Natural killer cell (primary cell): ENCODE data around the gene PSG11. TPM values are rescaled to one million over a fixed set of nuclear protein-coding genes. Genes with fewer than 3 reads are reported as not detected.
"Not testable (repeated sequence)": the region's sequence is repeated elsewhere in the genome, so short reads cannot be mapped to it uniquely, and the experiment has no call there.

ENCODE experiments used
- ATAC-seq, 3 donors: fragments of 150-1000 bp in 2 of 3; fragments of 200-7000 bp in 1 of 3; cut with Tn5 transposase; 1 replicate in 1 of 3; 2 replicates in 2 of 3; pipeline ENCODE4 v1.10.0; 2021; ENCODE audit warnings: mild to moderate bottlenecking in 2 of 3, moderate library complexity in 2 of 3
- DNase-seq, 2 donors: peaks; one replicate each; pipeline versions ENCODE4 v3.0.0 to v3.0.0-alpha.2; 2013 to 2021; ENCODE audit warnings: mixed read lengths in 1 of 2
- H3K27ac ChIP-seq: one replicate; pipeline ENCODE4 v1.5.1; 2013; ENCODE audit warnings: mild to moderate bottlenecking, low read length
- H3K27me3 ChIP-seq: one replicate; pipeline ENCODE4 v1.6.1; 2013; ENCODE audit warnings: low read length; ENCODE audit not compliant: control insufficient read depth, insufficient read depth
- H3K36me3 ChIP-seq: one replicate; pipeline ENCODE4 v1.6.1; 2013; ENCODE audit warnings: low read length; ENCODE audit not compliant: control insufficient read depth, insufficient read depth
- H3K4me1 ChIP-seq: one replicate; pipeline ENCODE4 v1.6.1; 2013; ENCODE audit warnings: low read length; ENCODE audit not compliant: control insufficient read depth, insufficient read depth
- H3K4me3 ChIP-seq: one replicate; pipeline ENCODE4 v1.5.1; 2013; ENCODE audit warnings: low read length
- H3K9me3 ChIP-seq: one replicate; pipeline ENCODE4 v1.6.1; 2013; ENCODE audit warnings: low read length; ENCODE audit not compliant: control insufficient read depth, insufficient read depth
- H3K27ac Mint-ChIP-seq, 2 donors: one replicate each; pipeline ENCODE4 v1.8.0; 2022; ENCODE audit warnings: mild to moderate bottlenecking in 2 of 2, mixed read lengths in 2 of 2, moderate library complexity in 1 of 2
- H3K27me3 Mint-ChIP-seq, 2 donors: one replicate each; pipeline ENCODE4 v1.8.0; 2022; ENCODE audit warnings: low read depth in 2 of 2, mixed read lengths in 2 of 2
- H3K36me3 Mint-ChIP-seq: one replicate; pipeline ENCODE4 v1.8.0; 2022; ENCODE audit warnings: mixed read lengths
- H3K4me1 Mint-ChIP-seq, 2 donors: one replicate each; pipeline ENCODE4 v1.8.0; 2022; ENCODE audit warnings: mixed read lengths in 2 of 2
- H3K4me3 Mint-ChIP-seq: one replicate; pipeline ENCODE4 v1.8.0; 2022; ENCODE audit warnings: mild to moderate bottlenecking, moderate library complexity, mixed read lengths
- H3K9me3 Mint-ChIP-seq, 2 donors: one replicate each; pipeline ENCODE4 v1.8.0; 2022; ENCODE audit warnings: mixed read lengths in 2 of 2
- CTCF ChIP-seq: fragments of 200-600 bp; IDR thresholded peaks from one replicate; pipeline ENCODE4 v1.8.0; 2022; ENCODE audit warnings: antibody characterized with exemption
- WGBS: methylation state at CpG from one replicate; pipeline ENCODE4 v1.1.7; 2013; ENCODE audit warnings: missing lambda C conversion rate; ENCODE audit not compliant: insufficient coverage; 5-methylcytosine and 5-hydroxymethylcytosine counted together
- intact Hi-C: fragments of 100-400 bp; cut with micrococcal nuclease; formaldehyde crosslinking; loops from one replicate; pipeline ENCODE4 v1.14.2; 2022
- total RNA-seq, 4 donors: library from RNA; stranded (reverse); fragments of 120-200 nt in 1 of 4; gene quantifications; one replicate each; pipeline versions ENCODE4 v1.2.3 to v1.2.4, GENCODE V29; 2013 to 2022

The PSG11 gene
- total RNA-seq, 3 donors from 2014 or later (not counting 1 experiment from before 2014, with no cell fraction given) = not detected

DNA sequence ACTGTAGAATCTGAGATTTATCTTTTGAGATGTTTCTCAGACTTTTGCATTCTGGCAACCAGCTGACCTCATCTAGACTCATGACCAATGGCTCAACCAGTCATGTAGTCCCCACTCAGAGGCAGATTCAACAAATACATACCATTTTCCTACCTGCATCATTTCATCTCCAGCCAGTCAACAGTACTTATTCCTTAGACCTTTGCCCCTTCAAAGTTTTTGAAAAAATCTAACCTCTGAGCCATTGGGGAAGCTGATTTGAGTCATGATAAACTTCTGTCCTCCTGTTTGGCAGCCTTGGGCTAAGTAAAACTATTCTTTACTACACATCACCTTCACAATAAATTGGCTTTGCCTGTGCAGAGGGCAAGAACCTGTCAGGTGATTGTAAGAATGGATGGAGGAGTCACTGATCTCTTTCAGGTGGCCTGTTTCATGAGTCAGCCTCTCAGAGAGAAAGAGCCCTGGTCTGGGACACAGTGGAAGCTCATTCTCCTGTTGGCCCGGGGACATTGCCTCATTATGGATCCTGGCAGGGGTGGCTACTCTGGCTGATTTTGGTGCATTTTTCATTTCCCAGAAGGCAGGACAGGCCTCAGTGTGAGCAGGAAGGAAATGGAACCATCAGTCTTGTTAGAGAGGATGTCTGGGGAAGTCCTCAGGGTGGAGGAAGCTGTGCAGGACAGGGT, 17.4 kb upstream of the PSG11 start:
- H3K27me3 Mint-ChIP-seq, H3K9me3 Mint-ChIP-seq, H3K4me3 ChIP-seq, H3K4me1 ChIP-seq, H3K27ac Mint-ChIP-seq, H3K9me3 ChIP-seq, H3K27ac ChIP-seq, DNase-seq, ATAC-seq, H3K4me1 Mint-ChIP-seq, H3K4me3 Mint-ChIP-seq, H3K27me3 ChIP-seq, intact Hi-C loops, H3K36me3 ChIP-seq, H3K36me3 Mint-ChIP-seq: not testable (repeated sequence)
- WGBS = 96% methylated on average over 1 of the region's 1 CpG

- H3K4me1 ChIP-seq, H3K27ac ChIP-seq, H3K4me1 Mint-ChIP-seq, H3K9me3 Mint-ChIP-seq, H3K4me3 ChIP-seq, DNase-seq, intact Hi-C loops, H3K4me3 Mint-ChIP-seq, H3K9me3 ChIP-seq, H3K27ac Mint-ChIP-seq, ATAC-seq, H3K27me3 ChIP-seq, H3K36me3 Mint-ChIP-seq, H3K36me3 ChIP-seq: not testable (repeated sequence)
- peaks cover 25 to 52% of the 10 kb centered on the region in 2 donors for H3K27me3 Mint-ChIP-seq
- 62% methylated on average over 1 of the region's 2 CpGs for WGBS
Measured at GRCh38 chr19:43031645-43032044, 5.4 kb upstream of the PSG11 start.

DNA sequence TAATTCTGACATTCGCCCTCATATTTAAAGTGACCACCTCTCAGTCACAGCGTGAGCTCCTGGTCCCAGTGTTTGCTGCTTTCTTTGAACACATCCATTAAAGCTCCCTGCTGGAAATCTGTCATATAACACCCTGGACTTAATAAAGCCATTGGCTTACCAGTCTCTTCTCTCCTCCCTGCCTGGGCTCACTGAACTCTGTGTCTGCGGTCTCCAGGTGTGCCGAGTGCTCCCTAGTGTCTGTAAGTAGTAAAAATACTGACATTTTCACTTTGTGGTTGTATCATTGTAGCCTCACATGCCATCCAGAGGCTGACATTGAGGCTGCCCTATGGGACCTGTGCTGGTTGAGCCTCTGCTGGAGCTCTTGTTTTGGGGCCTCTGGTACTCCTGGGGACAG, 2.6 kb upstream of the PSG11 start:
- ATAC-seq = no peak
- H3K9me3 Mint-ChIP-seq = no peaks in the 10 kb centered on the region
- WGBS = 78% methylated on average over 3 of the region's 4 CpGs
- no peak for TF ChIP-seq CTCF
- Histone ChIP-seq H3K27ac (no peak overlapping the region), H3K4me3 (no peak overlapping the region), H3K4me1 (no peaks in the 10 kb centered on the region), H3K9me3 (no peaks in the 10 kb centered on the region), H3K36me3 (no peaks in the 10 kb centered on the region), H3K27me3 (no peaks in the 10 kb centered on the region)
- intact Hi-C loops = no loop called here
- no peaks in the 10 kb centered on the region for H3K4me1 Mint-ChIP-seq
- DNase-seq = no peak
- H3K4me3 Mint-ChIP-seq = no peak overlapping the region
- H3K27ac Mint-ChIP-seq = no peak overlapping the region
- H3K36me3 Mint-ChIP-seq = no peaks in the 10 kb centered on the region
- peaks cover 18 to 40% of the 10 kb centered on the region in 2 donors for H3K27me3 Mint-ChIP-seq

DNA sequence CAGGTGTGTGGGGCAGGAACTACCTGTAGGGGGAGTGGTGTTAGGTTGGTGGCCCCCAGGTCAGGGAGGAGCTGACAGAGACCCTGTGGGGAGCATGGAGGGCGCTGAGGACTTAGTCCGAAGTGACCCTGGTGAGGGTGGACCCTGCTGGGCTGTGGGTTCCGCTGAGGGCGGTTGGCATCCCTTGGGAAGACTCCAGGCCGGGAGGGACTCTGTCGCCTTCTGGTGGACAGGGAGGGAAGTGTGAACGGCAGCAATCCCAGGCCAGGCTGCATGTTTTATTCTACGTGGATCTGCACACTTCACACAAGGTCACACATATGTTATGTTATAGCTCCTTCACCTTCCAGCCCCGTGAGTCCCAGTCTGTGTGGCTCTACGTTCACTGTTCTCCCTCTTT, 1.7 kb upstream of the PSG11 start:
- DNase-seq, intact Hi-C loops, H3K4me3 ChIP-seq, H3K27me3 ChIP-seq, H3K4me1 ChIP-seq, H3K9me3 Mint-ChIP-seq, ATAC-seq, H3K27ac ChIP-seq, H3K4me1 Mint-ChIP-seq, H3K9me3 ChIP-seq, H3K36me3 ChIP-seq, H3K27ac Mint-ChIP-seq, H3K36me3 Mint-ChIP-seq, H3K4me3 Mint-ChIP-seq: not testable (repeated sequence)
- peaks cover 18 to 40% of the 10 kb centered on the region in 2 donors for H3K27me3 Mint-ChIP-seq
- WGBS = 59% methylated on average over 10 of the region's 10 CpGs

- H3K4me1 Mint-ChIP-seq, H3K9me3 Mint-ChIP-seq, ATAC-seq, intact Hi-C loops, DNase-seq, H3K4me3 Mint-ChIP-seq, H3K27ac ChIP-seq, H3K27ac Mint-ChIP-seq, H3K36me3 Mint-ChIP-seq, H3K9me3 ChIP-seq, H3K4me3 ChIP-seq, H3K36me3 ChIP-seq, H3K27me3 ChIP-seq, H3K4me1 ChIP-seq: not testable (repeated sequence)
- peaks cover 18 to 37% of the 10 kb centered on the region in 2 donors for H3K27me3 Mint-ChIP-seq
- WGBS = 71% methylated on average over 8 of the region's 8 CpGs
Measured at GRCh38 chr19:43027061-43027460, 792 bp upstream of the PSG11 start.

GRCh38 chr19:43022098-43022497, 4.2 kb downstream of the PSG11 start:
- H3K9me3 Mint-ChIP-seq, ATAC-seq, H3K4me3 ChIP-seq, H3K36me3 Mint-ChIP-seq, H3K27ac Mint-ChIP-seq, H3K4me1 ChIP-seq, intact Hi-C loops, H3K36me3 ChIP-seq, H3K4me1 Mint-ChIP-seq, H3K4me3 Mint-ChIP-seq, H3K27me3 ChIP-seq, DNase-seq, H3K27ac ChIP-seq, H3K9me3 ChIP-seq: not testable (repeated sequence)
- H3K27me3 Mint-ChIP-seq = peaks cover 2 to 21% of the 10 kb centered on the region in 2 donors
- WGBS = 89% methylated on average over 4 of the region's 4 CpGs

DNA sequence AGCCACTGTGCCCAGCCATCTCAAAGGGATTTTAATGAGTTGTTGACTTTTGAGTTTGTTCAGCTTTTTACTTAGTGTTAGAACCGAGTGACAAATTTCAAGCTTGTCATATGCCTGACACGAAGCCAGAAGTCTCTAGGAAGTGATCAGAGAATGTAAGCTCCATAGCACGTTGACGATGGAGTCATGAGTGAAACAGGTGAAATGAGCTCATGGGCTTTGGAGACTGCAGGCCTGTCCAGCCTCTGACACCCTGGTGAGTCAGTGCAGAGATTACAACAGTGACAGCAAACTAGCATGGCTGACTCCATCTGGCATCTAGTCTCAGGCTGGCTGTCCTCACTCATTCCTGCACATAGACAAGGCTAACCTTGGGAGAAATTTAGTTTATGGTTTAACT, 4.6 kb downstream of the PSG11 start:
- H3K4me3 Mint-ChIP-seq, H3K27me3 ChIP-seq, ATAC-seq, H3K27ac ChIP-seq, H3K4me3 ChIP-seq, H3K9me3 ChIP-seq, H3K27ac Mint-ChIP-seq, H3K36me3 Mint-ChIP-seq, H3K9me3 Mint-ChIP-seq, H3K4me1 Mint-ChIP-seq, DNase-seq, intact Hi-C loops, H3K4me1 ChIP-seq, H3K36me3 ChIP-seq: not testable (repeated sequence)
- H3K27me3 Mint-ChIP-seq = peaks cover under 1 to 16% of the 10 kb centered on the region in 2 donors
- WGBS = 79% methylated on average over 4 of the region's 4 CpGs
